HCT116 (cell line): ENCODE measurements around the gene KCNIP4. TPM values are rescaled to one million over a fixed set of nuclear protein-coding genes. Genes with fewer than 3 reads are reported as not detected.

Experiments used
- ATAC-seq: fragments of 200-7000 bp; cut with Tn5 transposase; 2 replicates; pipeline ENCODE4 v1.9.1; 2020; ENCODE audit warnings: mild to moderate bottlenecking, moderate library complexity
- BruUV-seq: library from RNA; stranded (reverse); fragments of 400-500 nt; replicated peaks from 2 replicates; lab custom pipeline; 2021; lab: Mats Ljungman, UMichigan
- CTCF ChIA-PET: fragments of 300-600 bp; sonication (Branson Sonifier 250); formaldehyde crosslinking; loops from one replicate; lab custom pipeline; 2021; ENCODE audit warnings: antibody characterized with exemption; lab: Charles Lee
- POLR2A ChIA-PET: fragments of 300-600, 350-600 bp; sonication (Branson Sonifier 250); formaldehyde crosslinking; loops from one replicate; lab custom pipeline; 2021; ENCODE audit warnings: antibody characterized with exemption; lab: Charles Lee
- RAD21 ChIA-PET, 2 experiments: fragments of 300-600 bp; sonication (Branson Sonifier 250); formaldehyde crosslinking; loops; one replicate each; lab custom pipeline; 2023; ENCODE audit warnings: low total read pairs in 2 of 2; ENCODE audit not compliant: uncharacterized antibody in 2 of 2, unreplicated experiment in 2 of 2, low non-redundant PET in 1 of 2; lab: Charles Lee
- DNase-seq: peaks from one replicate; pipeline ENCODE4 v3.0.0-alpha.2; 2010; ENCODE audit warnings: low read depth, low spot score
- H2AFZ ChIP-seq: fragments of 200-600 bp; shearing (Covaris generic), sonication (generic); 2 replicates; pipeline ENCODE4 v1.6.1; 2017; ENCODE audit warnings: low read depth, mixed run types, mixed read lengths, antibody characterized with exemption, low read length; ENCODE audit not compliant: poor library complexity, severe bottlenecking
- H3K27ac ChIP-seq: 2 replicates; pipeline ENCODE4 v1.5.1; 2012; ENCODE audit warnings: low read depth, low read length
- H3K27me3 ChIP-seq: fragments of 200-600 bp; sonication (generic); 2 replicates; pipeline ENCODE4 v1.6.1; 2016; ENCODE audit warnings: mixed run types, low read length, mixed read lengths; ENCODE audit not compliant: insufficient read depth
- H3K36me3 ChIP-seq, 2 experiments: fragments of 200-500 bp in 1 of 2; fragments of 200-600 bp in 1 of 2; sonication (Bioruptor generic) in 1 of 2; sonication (generic) in 1 of 2; 2 replicates each; pipeline versions ENCODE4 v1.5.1 to v1.6.1; 2014 to 2016; ENCODE audit warnings: low read length in 2 of 2, inconsistent platforms in 1 of 2, mixed read lengths in 1 of 2, mixed run types in 1 of 2; ENCODE audit not compliant: insufficient read depth in 2 of 2, control insufficient read depth in 1 of 2
- H3K4me1 ChIP-seq, 2 experiments: fragments of 200-600 bp in 1 of 2; sonication (generic) in 1 of 2; 2 replicates each; pipeline versions ENCODE4 v1.5.1 to v1.6.1; 2012 to 2017; ENCODE audit warnings: low read length in 2 of 2, inconsistent platforms in 1 of 2, mild to moderate bottlenecking in 1 of 2, mixed read lengths in 1 of 2, mixed run types in 1 of 2, moderate library complexity in 1 of 2; ENCODE audit not compliant: insufficient read depth in 2 of 2, control insufficient read depth in 1 of 2
- H3K4me2 ChIP-seq: fragments of 200-600 bp; sonication (generic); 2 replicates; pipeline ENCODE4 v1.6.1; 2017; ENCODE audit warnings: mixed run types, low read length, mixed read lengths
- H3K4me3 ChIP-seq, 2 experiments: fragments of 200-600 bp in 1 of 2; sonication (generic) in 1 of 2; replicated peaks in 1 of 2; 2 replicates each; pipeline ENCODE4 v1.5.1; 2011 to 2016; ENCODE audit warnings: low read length in 2 of 2, control low read depth in 1 of 2, low read depth in 1 of 2, mild to moderate bottlenecking in 1 of 2, mixed read lengths in 1 of 2, mixed run types in 1 of 2
- H3K79me2 ChIP-seq: fragments of 200-600 bp; sonication (generic); 2 replicates; pipeline ENCODE4 v1.6.1; 2017; ENCODE audit warnings: mild to moderate bottlenecking, mixed run types, low read length, moderate library complexity, mixed read lengths; ENCODE audit not compliant: insufficient read depth
- H3K9ac ChIP-seq: fragments of 200-600 bp; sonication (generic); 2 replicates; pipeline ENCODE4 v1.6.1; 2016; ENCODE audit warnings: low read length, mixed read lengths
- H3K9me2 ChIP-seq: fragments of 200-600 bp; sonication (generic), shearing (Covaris generic); 2 replicates; pipeline ENCODE4 v1.6.1; 2017; ENCODE audit warnings: mixed run types, mild to moderate bottlenecking, moderate library complexity; ENCODE audit not compliant: insufficient read depth
- H3K9me3 ChIP-seq, 2 experiments: fragments of 200-500 bp in 1 of 2; fragments of 200-600 bp in 1 of 2; sonication (Bioruptor generic) in 1 of 2; sonication (generic) in 1 of 2; 2 replicates each; pipeline ENCODE4 v1.6.1; 2014 to 2017; ENCODE audit warnings: low read length in 2 of 2, mixed read lengths in 2 of 2, inconsistent platforms in 1 of 2, low read depth in 1 of 2, mild to moderate bottlenecking in 1 of 2, mixed run types in 1 of 2, moderate library complexity in 1 of 2; ENCODE audit not compliant: control insufficient read depth in 1 of 2, insufficient read depth in 1 of 2
- H4K20me1 ChIP-seq: fragments of 200-600 bp; sonication (generic), shearing (Covaris generic); 2 replicates; pipeline ENCODE4 v1.6.1; 2017; ENCODE audit warnings: mixed run types, mild to moderate bottlenecking, moderate library complexity; ENCODE audit not compliant: insufficient read depth
- ATF3 ChIP-seq: IDR thresholded peaks from 2 replicates; pipeline ENCODE4 v1.6.1; 2012
- CBX3 ChIP-seq: IDR thresholded peaks from 2 replicates; pipeline ENCODE4 v1.6.1; 2012; ENCODE audit warnings: low read depth
- CEBPB ChIP-seq: IDR thresholded peaks from 2 replicates; pipeline ENCODE4 v1.6.1; 2012; ENCODE audit warnings: low read depth
- CTCF ChIP-seq, 3 experiments: fragments of 200-600 bp in 1 of 3; sonication (generic) in 1 of 3; IDR thresholded peaks in 2 of 3; conservative IDR thresholded peaks in 1 of 3; 2 replicates each; pipeline ENCODE4 v1.5.1; 2012 to 2017; ENCODE audit warnings: low read depth in 2 of 3, low read length in 2 of 3, antibody characterized with exemption in 1 of 3, borderline replicate concordance in 1 of 3, control low read depth in 1 of 3, mild to moderate bottlenecking in 1 of 3, mixed read lengths in 1 of 3, mixed run types in 1 of 3, moderate library complexity in 1 of 3; ENCODE audit not compliant: insufficient read depth in 1 of 3
- EGR1 ChIP-seq: IDR thresholded peaks from 2 replicates; pipeline ENCODE4 v1.6.1; 2012; ENCODE audit warnings: low read depth
- EZH2 ChIP-seq: fragments of 200-600 bp; sonication (generic); IDR thresholded peaks from 2 replicates; pipeline ENCODE4 v1.6.1; 2017; ENCODE audit warnings: antibody characterized with exemption, mixed run types
- JUND ChIP-seq: IDR thresholded peaks from 2 replicates; pipeline ENCODE4 v1.6.1; 2012
- POLR2A ChIP-seq: IDR thresholded peaks from 2 replicates; pipeline ENCODE4 v1.7.0; 2011; ENCODE audit warnings: borderline replicate concordance; ENCODE audit not compliant: insufficient read depth, insufficient read length; ENCODE audit errors: extremely low read depth
- POLR2AphosphoS5 ChIP-seq: IDR thresholded peaks from 2 replicates; pipeline ENCODE4 v1.6.1; 2011; ENCODE audit warnings: mild to moderate bottlenecking, low read depth, low read length, moderate library complexity
- RAD21 ChIP-seq: IDR thresholded peaks from 2 replicates; pipeline ENCODE4 v1.6.1; 2012; ENCODE audit warnings: low read depth, mild to moderate bottlenecking
- SRF ChIP-seq: IDR thresholded peaks from 2 replicates; pipeline ENCODE4 v1.6.1; 2012; ENCODE audit warnings: low read depth
- TCF7L2 ChIP-seq: IDR thresholded peaks from 2 replicates; pipeline ENCODE4 v1.7.0; 2011; ENCODE audit warnings: borderline replicate concordance, inconsistent platforms; ENCODE audit not compliant: insufficient read depth, insufficient read length; ENCODE audit errors: extremely low read depth
- YY1 ChIP-seq: IDR thresholded peaks from 2 replicates; pipeline ENCODE4 v1.6.1; 2011; ENCODE audit warnings: low read length, low read depth, moderate library complexity, mild to moderate bottlenecking; ENCODE audit not compliant: insufficient replicate concordance; ENCODE audit errors: extremely low read depth
- ZBTB33 ChIP-seq: IDR thresholded peaks from 2 replicates; pipeline ENCODE4 v1.6.1; 2011; ENCODE audit warnings: mild to moderate bottlenecking, low read length, moderate library complexity; ENCODE audit not compliant: insufficient replicate concordance; ENCODE audit errors: extremely low read depth
- ZFX ChIP-seq: fragments of 450-650 bp; IDR thresholded peaks from 2 replicates; pipeline ENCODE4 v1.6.1; 2017
- ZNF274 ChIP-seq: fragments of 200-500 bp; sonication (Bioruptor generic); IDR thresholded peaks from 2 replicates; pipeline ENCODE4 v1.6.1; 2014; ENCODE audit warnings: mild to moderate bottlenecking, low read depth, low read length, inconsistent platforms
- intact Hi-C: fragments of 100-400 bp; cut with micrococcal nuclease; formaldehyde crosslinking; loops from 2 replicates; pipeline ENCODE4 v1.10.0; 2022
- total RNA-seq: library from RNA; stranded (reverse); gene quantifications from one replicate; pipeline ENCODE4 v1.2.1, GENCODE V29; 2021; ENCODE audit not compliant: unreplicated experiment

KCNIP4 gene
- total RNA-seq, 1 experiment from 2014 or later, result not detected

GRCh38 chr4:21628116-21628670 lies 320.4 kb downstream of the KCNIP4 start:
- RAD21 ChIA-PET, result no interaction called here
- no peak for DNase-seq
- Histone ChIP-seq H3K27me3 (no peaks in the 10 kb centered on the region), H3K9me2 (no peaks in the 10 kb centered on the region), H3K36me3 (no peaks in the 10 kb centered on the region), H3K4me2 (no peak overlapping the region), H3K9me3 (peaks cover 0 to 4% of the 10 kb centered on the region in 2 experiments; a peak in 1 of 4 replicates), H4K20me1 (no peaks in the 10 kb centered on the region), H2AFZ (no peak overlapping the region), H3K4me1 (no peaks in the 10 kb centered on the region), H3K4me3 (no peak overlapping the region), H3K27ac (no peak overlapping the region), H3K79me2 (no peaks in the 10 kb centered on the region), H3K9ac (no peak overlapping the region)
- no peak for ATAC-seq
- BruUV-seq, result no TSS peak
- intact Hi-C loops, result no loop called here
- TF ChIP-seq TCF7L2 (no peak), CTCF (IDR thresholded peaks at IDR 0.05 in 2 of 3, conservative IDR thresholded peaks at IDR 0.05 in 1 of 3; ENCODE audit: borderline replicate concordance in 1 of 3, insufficient read depth in 1 of 3, low read depth in 2 of 3, low read length in 2 of 3) (no peak), JUND (no peak), POLR2A (no peak), CEBPB (no peak), RAD21 (no peak)
- CTCF ChIA-PET, result no interaction called here
- POLR2A ChIA-PET, result no interaction called here

DNA sequence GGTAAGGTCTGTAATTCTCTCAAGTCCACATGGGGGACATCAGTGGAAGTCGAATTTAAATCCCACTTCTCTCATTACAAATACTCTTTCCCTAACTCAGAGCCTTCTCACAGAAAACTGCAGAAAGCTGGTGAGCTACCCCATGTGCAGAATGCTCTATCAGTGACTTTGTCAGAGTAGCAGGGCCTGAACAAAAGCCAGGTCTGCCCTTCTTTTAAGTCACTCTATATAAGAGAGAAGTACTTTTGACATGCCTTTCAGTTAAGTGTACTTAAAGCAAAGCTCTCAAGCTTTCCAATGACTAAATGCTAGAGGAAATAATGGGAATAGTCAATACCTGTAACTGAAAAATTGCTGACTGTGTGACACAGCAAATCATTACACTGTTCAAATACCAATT lies 323.1 kb downstream of the KCNIP4 start:
- Histone ChIP-seq H3K9me3 (no peaks in the 10 kb centered on the region), H3K9me2 (no peaks in the 10 kb centered on the region), H3K27me3 (no peaks in the 10 kb centered on the region), H3K27ac (no peak overlapping the region), H2AFZ (no peak overlapping the region), H3K79me2 (no peaks in the 10 kb centered on the region), H3K9ac (no peak overlapping the region), H3K4me2 (no peak overlapping the region), H3K4me1 (no peaks in the 10 kb centered on the region), H3K4me3 (no peak overlapping the region), H3K36me3 (no peaks in the 10 kb centered on the region), H4K20me1 (no peaks in the 10 kb centered on the region)
- DNase-seq, result no peak
- no peak for ATAC-seq
- RAD21 ChIA-PET, result no interaction called here
- no TSS peak for BruUV-seq
- CTCF ChIA-PET, result no interaction called here
- intact Hi-C loops, result no loop called here
- POLR2A ChIA-PET, result no interaction called here
- TF ChIP-seq EZH2 (no peak), JUND (no peak), ZNF274 (no peak), EGR1 (no peak), SRF (no peak), CBX3 (no peak), TCF7L2 (no peak), ATF3 (no peak), ZBTB33 (no peak), YY1 (no peak), POLR2AphosphoS5 (no peak), ZFX (no peak)
